HG03457 (cell line): Measurements from ENCODE around the gene CNPY1.

ENCODE experiments used
- ATAC-seq: cut with Tn5 transposase; IDR thresholded peaks from one replicate; pipeline ENCODE4 v1.9.1; 2021; ENCODE audit warnings: moderate number of reproducible peaks; ENCODE audit not compliant: unreplicated experiment

The CNPY1 gene

GRCh38 chr7:155457544-155458110, 88.7 kb downstream of the CNPY1 start:
- ATAC-seq: no peak

DNA sequence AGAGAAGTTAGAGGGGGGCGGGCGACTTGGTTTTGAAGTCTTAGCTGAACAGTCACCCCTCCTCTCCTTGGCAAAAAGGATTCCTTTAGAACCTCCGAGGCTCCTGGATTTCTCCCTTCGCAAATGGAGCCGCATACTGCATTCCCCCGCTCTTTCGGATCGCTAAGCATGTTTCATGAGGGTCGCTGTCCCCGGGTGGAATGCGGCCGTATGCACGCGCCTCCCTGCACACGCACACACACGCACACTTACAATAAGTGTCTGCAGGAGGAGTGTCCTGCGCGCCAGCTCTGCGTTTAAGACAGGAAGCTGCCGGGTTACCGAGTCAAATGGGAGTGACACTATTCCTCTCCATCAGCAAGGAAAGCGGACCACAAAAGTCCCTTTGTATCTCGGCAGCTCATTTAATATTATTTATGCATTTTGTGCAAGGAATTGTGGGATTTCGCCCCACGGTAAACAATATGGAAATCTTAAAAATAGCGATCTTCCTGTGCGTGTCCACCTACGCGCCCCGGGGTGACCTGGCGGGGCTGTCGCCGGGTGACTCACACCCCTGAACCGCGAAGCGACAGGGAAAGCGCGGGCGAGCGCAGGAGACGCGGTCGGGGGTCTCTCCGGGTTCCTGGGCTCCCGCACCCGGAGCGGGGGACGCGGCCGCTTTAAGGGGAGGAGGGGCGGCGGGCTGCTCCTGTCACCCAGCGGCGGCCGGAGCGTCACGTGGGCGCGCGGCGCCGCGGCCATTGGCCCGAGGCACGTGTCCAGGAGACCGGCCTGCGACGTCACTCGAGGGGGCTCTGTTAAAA, 89.4 kb downstream of the CNPY1 start:
- ATAC-seq: no peak

DNA sequence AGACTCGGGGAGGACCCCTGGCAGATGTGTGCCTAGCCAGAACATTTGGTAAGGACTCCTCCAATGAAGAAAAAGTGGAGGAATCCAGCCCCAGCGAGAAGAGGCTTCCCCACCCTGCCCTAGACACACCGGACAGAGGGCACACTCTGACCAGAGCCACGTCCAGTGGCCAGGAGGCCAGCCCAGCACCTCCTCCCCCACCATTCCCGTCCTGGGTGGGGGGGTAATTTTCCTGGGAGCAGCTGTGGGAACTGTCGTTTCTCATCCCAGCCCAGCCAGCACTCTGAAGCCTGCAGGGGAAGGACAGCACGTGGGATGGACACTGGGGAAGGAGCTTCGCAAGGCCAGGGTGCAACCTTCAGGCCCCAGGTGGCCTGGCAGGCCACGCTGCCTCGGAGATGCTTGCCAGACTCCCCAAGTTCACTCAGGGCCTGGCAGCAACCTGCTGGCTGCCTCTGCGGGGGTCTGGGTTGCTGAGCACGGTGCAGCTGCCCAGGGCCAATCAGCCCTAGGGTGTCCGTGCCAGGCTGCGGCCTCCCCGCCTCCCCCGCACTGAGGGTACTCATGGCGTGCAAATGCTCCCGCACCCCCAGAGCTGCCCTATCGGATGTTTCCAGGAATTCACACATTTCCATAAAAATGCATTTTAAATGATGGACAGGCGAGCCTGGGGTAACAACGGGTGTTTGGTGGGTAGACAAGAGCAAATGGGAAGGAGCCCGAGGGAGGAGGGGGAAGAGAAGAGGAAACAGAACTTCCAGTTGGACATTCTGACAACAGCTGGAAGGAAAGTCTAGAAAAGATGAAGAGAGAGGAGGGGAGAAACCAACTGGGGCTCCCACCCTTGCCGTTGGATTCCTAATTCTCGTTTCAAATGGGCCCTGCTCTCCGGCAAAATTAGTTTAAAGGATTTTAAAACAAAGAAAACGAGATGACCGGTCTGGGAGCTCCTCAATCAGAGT, 90.3 kb downstream of the CNPY1 start:
- ATAC-seq: no peak

GRCh38 chr7:155455132-155455693, 91.1 kb downstream of the CNPY1 start:
- no peak for ATAC-seq

DNA sequence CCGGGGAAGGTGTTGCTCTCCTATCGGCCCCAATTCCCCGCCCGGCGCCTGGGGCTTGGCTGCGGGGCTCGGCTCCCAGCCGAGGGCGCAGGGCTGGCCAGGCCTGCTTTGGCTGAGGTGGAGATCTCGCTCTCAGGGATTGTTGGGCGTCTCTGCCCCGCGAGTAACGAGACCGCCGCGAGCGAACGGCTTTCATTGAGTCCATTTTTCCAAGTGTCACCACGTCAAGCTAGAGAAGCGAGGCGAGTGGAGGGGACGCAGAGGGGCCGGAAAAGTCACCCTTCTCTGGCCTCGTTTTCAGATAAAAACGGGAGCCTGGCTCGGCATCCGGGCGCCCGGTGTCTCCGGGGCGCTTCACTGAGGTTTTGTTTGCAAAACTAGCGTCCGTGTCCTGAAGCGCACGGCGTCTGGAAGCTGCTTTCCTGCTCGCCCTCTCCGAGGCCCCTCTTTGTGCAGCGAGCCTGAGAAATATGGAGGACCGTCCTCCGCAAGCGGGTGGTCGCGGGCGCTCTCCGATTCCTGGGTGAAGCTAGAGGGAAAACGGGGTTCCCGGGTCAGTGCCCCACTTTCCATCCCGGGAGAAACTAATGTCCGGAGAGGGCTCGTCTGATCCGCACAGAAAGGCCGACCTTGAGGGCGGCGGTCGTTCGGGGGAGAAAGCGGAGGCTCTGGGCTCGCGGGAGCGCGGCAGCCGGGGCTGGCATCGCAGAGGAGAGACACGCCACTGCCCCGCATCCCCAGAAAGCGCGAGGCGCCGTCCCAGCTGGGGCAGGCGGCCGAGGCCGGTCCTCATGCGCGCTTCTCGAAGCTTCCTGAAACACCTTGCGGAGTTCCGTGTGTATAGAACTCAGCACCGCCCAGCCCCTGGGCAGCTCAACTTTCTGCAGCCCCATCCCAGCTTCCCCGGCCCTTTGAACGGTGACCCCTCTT, 91.9 kb downstream of the CNPY1 start:
- ATAC-seq: no peak

GRCh38 chr7:155453296-155454182, 92.8 kb downstream of the CNPY1 start:
- ATAC-seq: no peak

GRCh38 chr7:155452505-155453295, 93.7 kb downstream of the CNPY1 start:
- no peak for ATAC-seq

- ATAC-seq: no peak
Measured at GRCh38 chr7:155451840-155452239, 94.5 kb downstream of the CNPY1 start.
